ENCODE measurements around the gene ST14. TPM values are rescaled to one million over a fixed set of nuclear protein-coding genes. Genes with fewer than 3 reads are reported as not detected.
A peak's percentile ranks its signal among the peaks of the same experiment; 100 is the strongest.

Gene ST14
- total and polyA plus RNA-seq, 8 donors, result 37.5 to 101 (median 48.5) TPM

DNA sequence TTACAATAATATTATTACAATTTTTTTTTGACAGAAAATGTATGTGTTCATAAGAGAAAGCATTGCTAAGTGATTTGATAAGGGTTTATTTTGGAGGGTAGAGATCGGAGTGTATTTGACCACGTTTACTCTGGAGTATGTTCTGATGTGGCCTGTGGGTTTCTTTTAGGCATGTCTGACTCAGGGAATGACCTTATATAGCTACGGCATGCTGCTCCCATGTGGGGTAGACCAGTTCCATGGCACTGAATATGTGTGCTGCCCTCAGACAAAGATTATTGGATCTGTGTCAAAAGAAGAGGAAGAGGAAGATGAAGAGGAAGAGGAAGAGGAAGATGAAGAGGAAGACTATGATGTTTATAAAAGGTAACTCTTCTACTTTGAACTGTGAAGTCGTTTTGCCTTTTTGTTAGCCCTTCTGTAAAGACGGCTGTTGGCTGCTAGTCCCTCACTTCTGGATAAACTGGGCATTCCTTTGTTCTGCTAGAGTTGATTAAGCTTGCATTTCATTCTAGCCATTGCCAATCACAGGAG is 38.1 kb upstream of the ST14 start:
- no peak for FAIRE-seq
- Histone ChIP-seq H3K27ac (no peak overlapping the region), H3K36me3 (peaks cover 0 to 30% (median 15%) of the 10 kb centered on the region in 3 donors), H3K4me3 (no peak overlapping the region), H3K9me3 (no peaks in the 10 kb centered on the region), H3K27me3 (no peaks in the 10 kb centered on the region), H3K4me1 (peaks cover 0 to 9% (median 9%) of the 10 kb centered on the region in 3 donors)
- DNase-seq, result no peak
- TF ChIP-seq, protein P1, sequence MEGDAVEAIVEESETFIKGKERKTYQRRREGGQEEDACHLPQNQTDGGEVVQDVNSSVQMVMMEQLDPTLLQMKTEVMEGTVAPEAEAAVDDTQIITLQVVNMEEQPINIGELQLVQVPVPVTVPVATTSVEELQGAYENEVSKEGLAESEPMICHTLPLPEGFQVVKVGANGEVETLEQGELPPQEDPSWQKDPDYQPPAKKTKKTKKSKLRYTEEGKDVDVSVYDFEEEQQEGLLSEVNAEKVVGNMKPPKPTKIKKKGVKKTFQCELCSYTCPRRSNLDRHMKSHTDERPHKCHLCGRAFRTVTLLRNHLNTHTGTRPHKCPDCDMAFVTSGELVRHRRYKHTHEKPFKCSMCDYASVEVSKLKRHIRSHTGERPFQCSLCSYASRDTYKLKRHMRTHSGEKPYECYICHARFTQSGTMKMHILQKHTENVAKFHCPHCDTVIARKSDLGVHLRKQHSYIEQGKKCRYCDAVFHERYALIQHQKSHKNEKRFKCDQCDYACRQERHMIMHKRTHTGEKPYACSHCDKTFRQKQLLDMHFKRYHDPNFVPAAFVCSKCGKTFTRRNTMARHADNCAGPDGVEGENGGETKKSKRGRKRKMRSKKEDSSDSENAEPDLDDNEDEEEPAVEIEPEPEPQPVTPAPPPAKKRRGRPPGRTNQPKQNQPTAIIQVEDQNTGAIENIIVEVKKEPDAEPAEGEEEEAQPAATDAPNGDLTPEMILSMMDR (IDR thresholded peaks at IDR 0.05), result no peak
- 79 to 93% methylated on average over 5 of the region's 5 CpGs for whole genome bisulfite sequencing, 2 donors
- no peak for ATAC-seq
- intact Hi-C loops (cut with DNase I), result no loop called here

DNA sequence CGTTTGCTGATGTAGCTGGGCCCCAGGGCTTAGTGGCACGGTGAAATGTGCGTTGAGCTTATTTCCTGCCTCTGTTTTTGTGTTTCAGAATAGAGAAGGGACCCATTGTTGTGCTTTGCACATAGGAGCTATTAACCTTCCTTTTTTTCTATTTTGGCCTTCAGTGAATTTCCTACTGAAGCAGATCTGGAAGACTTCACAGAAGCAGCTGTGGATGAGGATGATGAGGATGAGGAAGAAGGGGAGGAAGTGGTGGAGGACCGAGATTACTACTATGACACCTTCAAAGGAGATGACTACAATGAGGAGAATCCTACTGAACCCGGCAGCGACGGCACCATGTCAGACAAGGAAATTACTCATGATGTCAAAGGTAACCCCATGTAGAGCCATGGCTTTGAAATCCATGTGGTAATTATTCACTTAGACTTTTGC is 37.4 kb upstream of the ST14 start:
- ATAC-seq, result no peak
- Histone ChIP-seq H3K36me3 (peaks cover 0 to 35% (median 15%) of the 10 kb centered on the region in 3 donors), H3K27ac (peak overlapping the region in 1 of 4 donors; percentile 20), H3K4me3 (no peak overlapping the region), H3K9me3 (no peaks in the 10 kb centered on the region), H3K4me1 (peaks cover 0 to 9% (median 9%) of the 10 kb centered on the region in 3 donors), H3K27me3 (no peaks in the 10 kb centered on the region)
- 77 to 89% methylated on average over 7 of the region's 7 CpGs for WGBS, 2 donors
- intact Hi-C loops (cut with DNase I), result no loop called here
- no peak for DNase-seq
- no peak for FAIRE-seq
- TF ChIP-seq, protein P1 (IDR thresholded peaks at IDR 0.05), result no peak

DNA sequence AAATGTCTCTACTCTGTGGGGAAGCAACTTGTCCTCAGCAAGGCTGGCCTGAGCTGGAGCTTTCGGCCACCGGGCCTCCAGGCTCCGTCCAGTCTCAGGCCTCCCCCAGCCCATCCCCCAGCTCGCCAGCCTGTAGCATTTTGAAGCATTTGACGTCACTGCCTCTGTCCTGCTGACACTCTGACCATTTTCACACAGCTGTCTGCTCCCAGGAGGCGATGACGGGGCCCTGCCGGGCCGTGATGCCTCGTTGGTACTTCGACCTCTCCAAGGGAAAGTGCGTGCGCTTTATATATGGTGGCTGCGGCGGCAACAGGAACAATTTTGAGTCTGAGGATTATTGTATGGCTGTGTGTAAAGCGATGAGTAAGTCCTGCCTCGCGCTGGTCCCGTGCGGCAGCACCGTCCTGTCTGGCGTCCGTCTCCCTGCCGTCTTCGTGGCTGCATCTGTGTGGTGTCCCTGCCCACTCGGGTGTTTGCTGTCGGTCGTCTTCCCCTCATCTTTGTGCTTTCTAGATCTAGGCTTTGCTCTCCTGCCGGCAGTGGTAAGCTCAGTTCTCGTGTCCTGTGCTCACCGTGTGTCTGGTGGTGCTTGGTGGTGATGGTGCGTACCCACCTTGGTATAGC is 36.1 kb upstream of the ST14 start:
- no peaks in the 10 kb centered on the region for H3K9me3 ChIP-seq
- intact Hi-C loops (cut with DNase I), result no loop called here
- H3K27me3 ChIP-seq, result no peaks in the 10 kb centered on the region
- H3K36me3 ChIP-seq, result peaks cover 0 to 43% (median 17%) of the 10 kb centered on the region in 3 donors
- no peak for DNase-seq
- H3K4me3 ChIP-seq, result no peak overlapping the region
- H3K27ac ChIP-seq, result no peak overlapping the region
- H3K4me1 ChIP-seq, result peaks cover 0 to 9% (median 9%) of the 10 kb centered on the region in 3 donors
- 92 to 93% methylated on average over 30 to 32 of the region's 32 CpGs for WGBS, 2 donors
- ATAC-seq, result no peak
- TF ChIP-seq, protein P1 (IDR thresholded peaks at IDR 0.05), result no peak
- FAIRE-seq, result no peak

DNA sequence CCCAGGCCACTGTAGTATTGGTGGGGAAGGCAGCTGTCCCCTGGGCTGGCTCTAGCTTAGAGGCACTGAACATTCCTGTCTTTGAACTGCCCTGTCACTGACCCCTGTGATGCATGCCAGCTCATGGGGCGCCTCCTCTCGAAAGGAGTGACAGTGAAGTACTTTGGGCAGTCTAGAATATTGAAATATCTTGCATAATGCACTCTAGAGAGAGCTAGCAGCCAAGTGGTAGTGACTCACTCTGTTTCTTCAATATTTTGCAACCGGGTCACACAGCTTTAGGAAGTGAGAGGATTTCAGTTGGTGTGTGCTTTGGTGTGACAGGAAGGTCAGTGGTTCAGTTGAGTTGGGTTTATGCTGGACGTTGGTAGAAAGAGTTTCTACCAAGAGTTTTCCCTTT is 35.5 kb upstream of the ST14 start:
- H3K4me3 ChIP-seq, result no peak overlapping the region
- H3K9me3 ChIP-seq, result no peaks in the 10 kb centered on the region
- peaks cover 0 to 48% (median 22%) of the 10 kb centered on the region in 3 donors for H3K36me3 ChIP-seq
- no peak for DNase-seq
- peaks cover 0 to 9% (median 9%) of the 10 kb centered on the region in 3 donors for H3K4me1 ChIP-seq
- TF ChIP-seq, protein P1 (IDR thresholded peaks at IDR 0.05), result no peak
- intact Hi-C loops (cut with DNase I), result no loop called here
- H3K27me3 ChIP-seq, result no peaks in the 10 kb centered on the region
- FAIRE-seq, result no peak
- H3K27ac ChIP-seq, result no peak overlapping the region
- 58 to 60% methylated on average over 4 of the region's 4 CpGs for WGBS, 2 donors
- peak; percentile 17 to 89 (median 82) for ATAC-seq

DNA sequence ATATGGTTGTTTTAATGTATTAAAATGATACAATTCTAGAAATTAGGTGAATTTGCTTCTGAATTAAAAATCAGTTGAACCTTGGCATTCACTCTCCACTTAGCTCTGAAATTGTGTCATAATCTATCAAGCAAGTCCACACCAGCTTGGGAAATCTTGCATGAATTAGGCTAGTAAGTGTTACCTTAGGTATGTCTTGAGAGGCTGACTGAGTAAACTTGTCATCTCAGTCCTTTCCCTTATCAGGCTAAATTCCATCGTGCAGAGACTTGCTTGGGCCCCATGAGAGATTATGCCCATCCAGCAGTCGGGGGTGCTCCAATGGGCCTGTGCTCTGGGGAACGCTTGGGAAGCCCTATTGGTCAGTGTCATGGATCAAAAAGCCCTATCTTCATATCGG is 33.9 kb upstream of the ST14 start:
- peaks cover 0 to under 1% (median 0%) of the 10 kb centered on the region in 3 donors for H3K4me1 ChIP-seq
- no peak overlapping the region for H3K4me3 ChIP-seq
- no peak for DNase-seq
- WGBS, 2 donors, result 77 to 82% methylated on average over 4 of the region's 4 CpGs
- H3K27ac ChIP-seq, result no peak overlapping the region
- no peaks in the 10 kb centered on the region for H3K9me3 ChIP-seq
- TF ChIP-seq, protein P1 (IDR thresholded peaks at IDR 0.05), result no peak
- H3K27me3 ChIP-seq, result no peaks in the 10 kb centered on the region
- no peak for ATAC-seq
- peaks cover 0 to 53% (median 22%) of the 10 kb centered on the region in 3 donors for H3K36me3 ChIP-seq
- intact Hi-C loops (cut with DNase I), result no loop called here
- FAIRE-seq, result no peak
